OCI-LY7 (cell line): Measurements from ENCODE around the gene THOC1.

Source experiments
- CTCF ChIP-seq: fragments of 200-600 bp; sonication (generic); conservative IDR thresholded peaks from 2 replicates; pipeline ENCODE4 v1.5.1; 2014; ENCODE audit warnings: mild to moderate bottlenecking, antibody characterized with exemption, low read length, moderate library complexity, mixed read lengths
- EZH2phosphoT487 ChIP-seq: fragments of 200-600 bp; sonication (generic); IDR thresholded peaks from 2 replicates; pipeline ENCODE4 v1.6.1; 2018; ENCODE audit warnings: low read depth, borderline replicate concordance, mild to moderate bottlenecking, mixed run types, antibody characterized with exemption, low read length, moderate library complexity, mixed read lengths

GRCh38 chr18:302097-302496 lies 34.2 kb upstream of the THOC1 start:
- TF ChIP-seq CTCF (no peak), EZH2phosphoT487 (no peak)
